DMS79 (cell line): ENCODE measurements around the gene DACH1.

ENCODE experiments used
- DNase-seq: peaks from one replicate; lab custom pipeline; 2025; lab: John Stamatoyannopoulos, UW

The DACH1 gene

GRCh38 chr13:71624653-71625600, 242.1 kb downstream of the DACH1 start:
- no peak for DNase-seq

- DNase-seq, result peak; percentile 31
These were observed 245.6 kb downstream of the DACH1 start for GRCh38 chr13:71621174-71622124.

GRCh38 chr13:71619096-71619495, 247.9 kb downstream of the DACH1 start:
- DNase-seq, result no peak

GRCh38 chr13:71618159-71618558, 248.8 kb downstream of the DACH1 start:
- DNase-seq, result no peak

GRCh38 chr13:71617265-71617664, 249.7 kb downstream of the DACH1 start:
- DNase-seq, result no peak

GRCh38 chr13:71613066-71613745, 253.8 kb downstream of the DACH1 start:
- no peak for DNase-seq

- no peak for DNase-seq
These were observed 255.7 kb downstream of the DACH1 start for GRCh38 chr13:71611292-71611691.

- no peak for DNase-seq
These were observed 256.1 kb downstream of the DACH1 start for GRCh38 chr13:71610876-71611275.

- DNase-seq, result no peak
These were observed 257.7 kb downstream of the DACH1 start for GRCh38 chr13:71609271-71609670.

GRCh38 chr13:71607575-71607974, 259.4 kb downstream of the DACH1 start:
- no peak for DNase-seq

- no peak for DNase-seq
These were observed 260.2 kb downstream of the DACH1 start for GRCh38 chr13:71606818-71607217.

GRCh38 chr13:71605744-71606143, 261.3 kb downstream of the DACH1 start:
- no peak for DNase-seq

- DNase-seq, result no peak
These were observed 263.7 kb downstream of the DACH1 start for GRCh38 chr13:71603255-71603654.

- no peak for DNase-seq
These were observed 264.7 kb downstream of the DACH1 start for GRCh38 chr13:71602344-71602743.

- no peak for DNase-seq
These were observed 269.9 kb downstream of the DACH1 start for GRCh38 chr13:71597150-71597549.

GRCh38 chr13:71596116-71596515, 270.9 kb downstream of the DACH1 start:
- no peak for DNase-seq

GRCh38 chr13:71593566-71593965, 273.4 kb downstream of the DACH1 start:
- DNase-seq, result no peak

GRCh38 chr13:71591374-71591773, 275.6 kb downstream of the DACH1 start:
- no peak for DNase-seq

- DNase-seq, result no peak
These were observed 276.3 kb downstream of the DACH1 start for GRCh38 chr13:71590654-71591148.

- DNase-seq, result peak; percentile 13
These were observed 278.0 kb downstream of the DACH1 start for GRCh38 chr13:71589032-71589431.

- no peak for DNase-seq
These were observed 279.2 kb downstream of the DACH1 start for GRCh38 chr13:71587817-71588216.

GRCh38 chr13:71587193-71587592, 279.8 kb downstream of the DACH1 start:
- DNase-seq, result no peak
